HG03139 (cell line): ENCODE data around the gene OR2A2.

ENCODE experiments used
- ATAC-seq: cut with Tn5 transposase; IDR thresholded peaks from one replicate; pipeline ENCODE4 v1.9.1; 2021; ENCODE audit not compliant: unreplicated experiment

Gene OR2A2

GRCh38 chr7:144137501-144137900 is 28.1 kb downstream of the OR2A2 start:
- no peak for ATAC-seq

GRCh38 chr7:144142187-144142586 is 32.8 kb downstream of the OR2A2 start:
- no peak for ATAC-seq

GRCh38 chr7:144144426-144144825 is 35.0 kb downstream of the OR2A2 start:
- no peak for ATAC-seq

- no peak for ATAC-seq
Observed at GRCh38 chr7:144148224-144148827, 38.9 kb downstream of the OR2A2 start.

- no peak for ATAC-seq
Observed at GRCh38 chr7:144158861-144159260, 49.5 kb downstream of the OR2A2 start.
